ENCODE measurements around the gene FAM89B.

Gene FAM89B

GRCh38 chr11:65575568-65576231 lies 3.4 kb downstream of the FAM89B start, which contains the start of gene EHBP1L1:
EHBP1L1 (plus strand) TSS chr11:65576053; CDS start chr11:65576303, 250 bp downstream.
- peak; percentile 62 for DNase-seq

- DNase-seq, result no peak
These were observed 4.0 kb downstream of the FAM89B start for GRCh38 chr11:65576232-65576866.

- peak; percentile 85 for DNase-seq
These were observed 4.8 kb downstream of the FAM89B start for GRCh38 chr11:65576867-65577755.

- DNase-seq, result no peak
These were observed 5.4 kb downstream of the FAM89B start for GRCh38 chr11:65577756-65578109.

- DNase-seq, result no peak
These were observed 5.8 kb downstream of the FAM89B start for GRCh38 chr11:65578134-65578533.

GRCh38 chr11:65578667-65579066 lies 6.3 kb downstream of the FAM89B start:
- no peak for DNase-seq

- DNase-seq, result no peak
These were observed 7.0 kb downstream of the FAM89B start for GRCh38 chr11:65579291-65579690.

GRCh38 chr11:65580031-65580692 lies 7.8 kb downstream of the FAM89B start:
- no peak for DNase-seq

GRCh38 chr11:65580756-65581155 lies 8.4 kb downstream of the FAM89B start:
- no peak for DNase-seq

GRCh38 chr11:65581928-65582327 lies 9.6 kb downstream of the FAM89B start:
- no peak for DNase-seq

- DNase-seq, result no peak
These were observed 11.3 kb downstream of the FAM89B start for GRCh38 chr11:65583589-65583988.

- no peak for DNase-seq
These were observed 11.8 kb downstream of the FAM89B start for GRCh38 chr11:65584106-65584505.

GRCh38 chr11:65584723-65585171 lies 12.4 kb downstream of the FAM89B start:
- DNase-seq, result no peak

GRCh38 chr11:65585396-65586246 lies 13.3 kb downstream of the FAM89B start:
- no peak for DNase-seq

- no peak for DNase-seq
These were observed 13.9 kb downstream of the FAM89B start for GRCh38 chr11:65586247-65586630.

GRCh38 chr11:65586676-65587075 lies 14.3 kb downstream of the FAM89B start:
- DNase-seq, result peak; percentile 44

- DNase-seq, result peak; percentile 57
These were observed 16.1 kb downstream of the FAM89B start for GRCh38 chr11:65588199-65589054.

- no peak for DNase-seq
These were observed 17.3 kb downstream of the FAM89B start for GRCh38 chr11:65589444-65590239.

- no peak for DNase-seq
These were observed 18.0 kb downstream of the FAM89B start for GRCh38 chr11:65590240-65590738.

All from EL (cell line).